Measurements from ENCODE around the gene MSGN1.

MSGN1 gene

GRCh38 chr2:17816396-17817245 is at the start of gene MSGN1:
Gene MSGN1, plus strand, starts transcription at chr2:17816460. Its CDS starts 59 bp downstream, at chr2:17816519.
- DNase-seq (ENCODE audit: low read depth in 2 of 2), result no peak

- no peak for DNase-seq (ENCODE audit: low read depth in 2 of 2)
Observed at GRCh38 chr2:17768894-17769293, 47.4 kb upstream of the MSGN1 start.

GRCh38 chr2:17771956-17772355 is 44.3 kb upstream of the MSGN1 start:
- no peak for DNase-seq (ENCODE audit: low read depth in 2 of 2)

- no peak for DNase-seq (ENCODE audit: low read depth in 2 of 2)
Observed at GRCh38 chr2:17772532-17772931, 43.7 kb upstream of the MSGN1 start.

- DNase-seq (ENCODE audit: low read depth in 2 of 2), result no peak
Observed at GRCh38 chr2:17780546-17780945, 35.7 kb upstream of the MSGN1 start.

GRCh38 chr2:17781482-17781881 is 34.8 kb upstream of the MSGN1 start:
- DNase-seq (ENCODE audit: low read depth in 2 of 2), result no peak

- no peak for DNase-seq (ENCODE audit: low read depth in 2 of 2)
Observed at GRCh38 chr2:17786727-17787126, 29.5 kb upstream of the MSGN1 start.

- DNase-seq (ENCODE audit: low read depth in 2 of 2), result no peak
Observed at GRCh38 chr2:17788773-17789172, 27.5 kb upstream of the MSGN1 start.

- no peak for DNase-seq (ENCODE audit: low read depth in 2 of 2)
Observed at GRCh38 chr2:17790536-17790935, 25.7 kb upstream of the MSGN1 start.

- peak; percentile 89 to 92 for DNase-seq (ENCODE audit: low read depth in 2 of 2)
Observed at GRCh38 chr2:17791121-17791816, 25.0 kb upstream of the MSGN1 start.

GRCh38 chr2:17791817-17792130 is 24.5 kb upstream of the MSGN1 start:
- no peak for DNase-seq (ENCODE audit: low read depth in 2 of 2)

GRCh38 chr2:17792515-17792914 is 23.7 kb upstream of the MSGN1 start:
- peak in 1 of 2 experiments; percentile 21 for DNase-seq (ENCODE audit: low read depth in 2 of 2)

GRCh38 chr2:17793296-17793695 is 23.0 kb upstream of the MSGN1 start:
- no peak for DNase-seq (ENCODE audit: low read depth in 2 of 2)

GRCh38 chr2:17793803-17794354 is 22.4 kb upstream of the MSGN1 start:
- peak in 1 of 2 experiments; percentile 7 for DNase-seq (ENCODE audit: low read depth in 2 of 2)

- no peak for DNase-seq (ENCODE audit: low read depth in 2 of 2)
Observed at GRCh38 chr2:17795309-17795708, 21.0 kb upstream of the MSGN1 start.

- DNase-seq (ENCODE audit: low read depth in 2 of 2), result no peak
Observed at GRCh38 chr2:17798338-17798737, 17.9 kb upstream of the MSGN1 start.

- no peak for DNase-seq (ENCODE audit: low read depth in 2 of 2)
Observed at GRCh38 chr2:17799301-17800120, 16.7 kb upstream of the MSGN1 start.

- DNase-seq (ENCODE audit: low read depth in 2 of 2), result no peak
Observed at GRCh38 chr2:17800219-17800618, 16.0 kb upstream of the MSGN1 start.

GRCh38 chr2:17800693-17801458 is 15.4 kb upstream of the MSGN1 start:
- DNase-seq (ENCODE audit: low read depth in 2 of 2), result no peak

- DNase-seq (ENCODE audit: low read depth in 2 of 2), result no peak
Observed at GRCh38 chr2:17803497-17803896, 12.8 kb upstream of the MSGN1 start.

- no peak for DNase-seq (ENCODE audit: low read depth in 2 of 2)
Observed at GRCh38 chr2:17804358-17804757, 11.9 kb upstream of the MSGN1 start.

All from fibroblast of skin of left biceps (primary cell).